Ammon's horn (tissue), 1 donor: Measurements from ENCODE around the gene SCLY.
"Not testable (repeated sequence)": the region's sequence is repeated elsewhere in the genome, so short reads cannot be mapped to it uniquely, and the experiment has no call there.

Experiments used
- DNase-seq: peaks from one replicate; pipeline ENCODE4 v3.0.0-alpha.2; 2016; ENCODE audit warnings: low spot score

SCLY gene

GRCh38 chr2:238108423-238109183 is 47.8 kb downstream of the SCLY start:
- no peak for DNase-seq

- no peak for DNase-seq
Measured at GRCh38 chr2:238113611-238114010, 52.8 kb downstream of the SCLY start.

GRCh38 chr2:238114331-238114841 is 53.6 kb downstream of the SCLY start:
- DNase-seq: no peak

GRCh38 chr2:238114851-238115660 is 54.3 kb downstream of the SCLY start:
- DNase-seq: no peak

GRCh38 chr2:238115709-238116108 is 54.9 kb downstream of the SCLY start:
- not testable (repeated sequence) for DNase-seq

GRCh38 chr2:238116298-238117198 is 55.7 kb downstream of the SCLY start:
- DNase-seq: no peak

- no peak for DNase-seq
Measured at GRCh38 chr2:238117199-238118154, 56.7 kb downstream of the SCLY start.

GRCh38 chr2:238119756-238120462 is 59.1 kb downstream of the SCLY start:
- no peak for DNase-seq

GRCh38 chr2:238120463-238121298 is 59.9 kb downstream of the SCLY start:
- DNase-seq: no peak

- no peak for DNase-seq
Measured at GRCh38 chr2:238121511-238122286, 60.9 kb downstream of the SCLY start.

- no peak for DNase-seq
Measured at GRCh38 chr2:238122287-238123217, 61.8 kb downstream of the SCLY start.

GRCh38 chr2:238123218-238123971 is 62.6 kb downstream of the SCLY start:
- DNase-seq: no peak

- no peak for DNase-seq
Measured at GRCh38 chr2:238123991-238124470, 63.2 kb downstream of the SCLY start.

GRCh38 chr2:238124488-238125126 is 63.8 kb downstream of the SCLY start:
- DNase-seq: no peak

- no peak for DNase-seq
Measured at GRCh38 chr2:238125127-238125885, 64.5 kb downstream of the SCLY start.
